Cortex of kidney (tissue), 1 donor: Measurements from ENCODE around the gene FETUB.
"Not testable (repeated sequence)": the region's sequence is repeated elsewhere in the genome, so short reads cannot be mapped to it uniquely, and the experiment has no call there.

Experiments used
- DNase-seq: peaks from one replicate; lab custom pipeline; 2025; lab: John Stamatoyannopoulos, UW

The FETUB gene

GRCh38 chr3:186679151-186679550 is 39.0 kb downstream of the FETUB start:
- DNase-seq: no peak

GRCh38 chr3:186680869-186681268 is 40.7 kb downstream of the FETUB start:
- no peak for DNase-seq

GRCh38 chr3:186682812-186683211 is 42.6 kb downstream of the FETUB start:
- DNase-seq: no peak

GRCh38 chr3:186683979-186684378 is 43.8 kb downstream of the FETUB start:
- no peak for DNase-seq

GRCh38 chr3:186686475-186686874 is 46.3 kb downstream of the FETUB start:
- DNase-seq: not testable (repeated sequence)

- no peak for DNase-seq
Measured at GRCh38 chr3:186687120-186687651, 47.0 kb downstream of the FETUB start.

- not testable (repeated sequence) for DNase-seq
Measured at GRCh38 chr3:186690304-186690703, 50.1 kb downstream of the FETUB start.

- DNase-seq: no peak
Measured at GRCh38 chr3:186691676-186692075, 51.5 kb downstream of the FETUB start.

- DNase-seq: no peak
Measured at GRCh38 chr3:186693843-186694242, 53.6 kb downstream of the FETUB start.

GRCh38 chr3:186694288-186695032 is 54.3 kb downstream of the FETUB start:
- no peak for DNase-seq

GRCh38 chr3:186696522-186696921 is 56.3 kb downstream of the FETUB start:
- no peak for DNase-seq

GRCh38 chr3:186697510-186697909 is 57.3 kb downstream of the FETUB start:
- no peak for DNase-seq

GRCh38 chr3:186700267-186700666 is 60.1 kb downstream of the FETUB start:
- no peak for DNase-seq

GRCh38 chr3:186702451-186702850 is 62.3 kb downstream of the FETUB start:
- DNase-seq: not testable (repeated sequence)
